Karpas-422 (cell line): ENCODE data around the gene WDR90. TPM values are rescaled to one million over a fixed set of nuclear protein-coding genes. Genes with fewer than 3 reads are reported as not detected.

Experiments
- DNase-seq: peaks from one replicate; pipeline ENCODE4 v3.0.0-alpha.2; 2015
- H2AFZ ChIP-seq: fragments of 200-600 bp; sonication (generic); 2 replicates; pipeline ENCODE4 v1.6.1; 2014; ENCODE audit warnings: antibody characterized with exemption, low read length, mixed read lengths
- H3K27ac ChIP-seq: fragments of 200-600 bp; sonication (generic); 2 replicates; pipeline ENCODE4 v1.5.1; 2014; ENCODE audit warnings: mild to moderate bottlenecking, low read length, moderate library complexity
- H3K27me3 ChIP-seq: fragments of 200-600 bp; sonication (generic); 2 replicates; pipeline ENCODE4 v1.6.1; 2014; ENCODE audit warnings: low read length, mixed read lengths
- H3K36me3 ChIP-seq: fragments of 200-600 bp; sonication (generic); 2 replicates; pipeline ENCODE4 v1.6.1; 2014; ENCODE audit warnings: low read length, mixed read lengths; ENCODE audit not compliant: insufficient read depth
- H3K4me1 ChIP-seq: fragments of 200-600 bp; sonication (generic); 2 replicates; pipeline ENCODE4 v1.6.1; 2014; ENCODE audit warnings: mild to moderate bottlenecking, low read length, mixed read lengths
- H3K4me2 ChIP-seq: fragments of 200-600 bp; sonication (generic); 2 replicates; pipeline ENCODE4 v1.6.1; 2014; ENCODE audit warnings: low read length, low read depth, mild to moderate bottlenecking; ENCODE audit not compliant: poor library complexity, severe bottlenecking
- H3K4me3 ChIP-seq: fragments of 200-600 bp; sonication (generic); 2 replicates; pipeline ENCODE4 v1.5.1; 2014; ENCODE audit warnings: mild to moderate bottlenecking, antibody characterized with exemption, low read length, mixed read lengths
- H3K79me2 ChIP-seq: fragments of 200-600 bp; sonication (generic); 2 replicates; pipeline ENCODE4 v1.6.1; 2014; ENCODE audit warnings: mild to moderate bottlenecking, low read length, mixed read lengths
- H3K9ac ChIP-seq: fragments of 200-600 bp; sonication (generic); 2 replicates; pipeline ENCODE4 v1.6.0; 2014; ENCODE audit warnings: low read length
- H3K9me2 ChIP-seq: fragments of 200-600 bp; sonication (generic), shearing (Covaris generic); replicated peaks from 2 replicates; pipeline ENCODE4 v1.6.0; 2014; ENCODE audit warnings: mild to moderate bottlenecking, low read length, moderate library complexity; ENCODE audit not compliant: insufficient read depth
- H3K9me3 ChIP-seq: fragments of 300-700, 200-600 bp; sonication (generic); 2 replicates; pipeline ENCODE4 v1.6.1; 2014; ENCODE audit warnings: low read length, mixed read lengths
- H4K20me1 ChIP-seq: fragments of 200-600 bp; sonication (generic); 2 replicates; pipeline ENCODE4 v1.6.1; 2014; ENCODE audit warnings: mild to moderate bottlenecking, antibody characterized with exemption, low read length, low read depth; ENCODE audit not compliant: insufficient read depth
- total RNA-seq: library from RNA; depleted of rRNA; stranded (reverse); fragments of >200 nt; shearing (Covaris generic); gene quantifications from 2 replicates; pipeline ENCODE4 v1.2.3, GENCODE V29; 2014; ENCODE audit warnings: low replicate concordance

WDR90 gene
- total RNA-seq, 1 experiment from 2014 or later, result 37.2 TPM

DNA sequence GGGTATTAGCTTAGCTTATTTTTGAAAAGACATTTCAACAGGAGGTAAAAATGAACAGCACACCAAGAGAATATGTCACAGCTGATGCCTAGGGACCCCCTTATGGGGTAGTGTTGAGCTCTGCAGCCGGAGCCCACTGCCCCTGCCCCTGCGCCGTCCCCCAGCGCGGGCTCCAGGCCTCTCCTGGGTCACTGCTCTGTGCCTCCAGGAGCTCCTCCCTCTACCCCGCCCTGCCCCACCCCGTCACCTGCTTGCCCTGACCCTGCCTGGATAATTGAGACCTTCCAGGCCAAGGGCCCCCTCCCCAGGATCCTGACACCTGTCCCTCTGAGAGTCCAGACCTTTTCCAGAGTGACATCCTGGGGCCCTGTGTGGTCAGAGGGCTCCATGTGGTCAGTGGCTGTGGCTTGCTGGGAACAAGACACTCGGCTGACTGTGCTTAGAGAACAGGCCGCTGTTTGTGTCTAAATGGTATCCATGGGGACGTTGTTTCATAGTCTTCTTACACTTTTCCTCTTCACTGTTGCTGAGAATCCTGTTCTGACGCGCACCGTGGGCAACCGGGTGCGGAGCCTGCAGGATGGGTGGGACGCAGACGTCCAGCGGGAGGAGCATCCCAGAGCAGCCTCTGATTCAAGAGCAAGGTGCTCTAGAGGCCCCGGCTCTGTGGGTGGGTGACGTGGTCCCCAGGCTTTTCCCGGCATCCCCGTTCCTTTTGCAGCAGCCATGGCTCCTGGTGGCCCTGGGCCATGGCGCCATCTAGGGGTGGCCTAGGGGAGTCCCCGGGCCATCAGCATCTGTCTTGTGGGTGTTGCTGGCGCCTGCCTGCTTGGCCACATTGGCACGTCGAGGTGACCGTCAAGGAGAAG, 38.4 kb upstream of the WDR90 start:
- Histone ChIP-seq H3K27me3 (no peaks in the 10 kb centered on the region), H3K4me3 (no peak overlapping the region), H3K9me3 (0 out of 2 replicates have a peak, but pooled peaks cover under 1% of the 10 kb centered on the region), H2AFZ (no peak overlapping the region), H3K27ac (no peak overlapping the region), H3K4me1 (no peaks in the 10 kb centered on the region), H3K9me2 (no peaks in the 10 kb centered on the region), H3K4me2 (no peak overlapping the region), H3K79me2 (no peaks in the 10 kb centered on the region), H3K9ac (no peak overlapping the region), H4K20me1 (no peaks in the 10 kb centered on the region), H3K36me3 (no peaks in the 10 kb centered on the region)
- peak; percentile 64 for DNase-seq

DNA sequence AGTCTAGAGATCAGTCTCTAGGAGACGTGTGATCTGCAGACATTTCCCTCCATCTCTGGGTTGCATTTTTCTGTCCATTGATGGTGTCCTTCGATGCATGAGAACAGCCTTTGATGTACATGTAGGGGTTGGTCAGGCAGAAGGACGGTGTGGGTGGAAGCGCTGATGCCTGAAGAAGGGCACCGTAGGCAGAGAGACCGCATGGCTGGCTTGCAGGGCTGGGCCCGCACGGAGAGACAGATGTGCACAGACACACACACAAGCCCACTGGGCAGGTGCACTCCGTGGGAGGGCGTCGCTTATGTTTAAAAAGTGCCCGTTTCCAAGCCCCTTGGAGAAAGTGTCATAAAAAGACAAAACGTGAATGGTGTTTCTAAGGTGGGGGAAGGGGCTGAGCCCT, 34.0 kb upstream of the WDR90 start:
- H3K9me2 ChIP-seq, result no peaks in the 10 kb centered on the region

DNA sequence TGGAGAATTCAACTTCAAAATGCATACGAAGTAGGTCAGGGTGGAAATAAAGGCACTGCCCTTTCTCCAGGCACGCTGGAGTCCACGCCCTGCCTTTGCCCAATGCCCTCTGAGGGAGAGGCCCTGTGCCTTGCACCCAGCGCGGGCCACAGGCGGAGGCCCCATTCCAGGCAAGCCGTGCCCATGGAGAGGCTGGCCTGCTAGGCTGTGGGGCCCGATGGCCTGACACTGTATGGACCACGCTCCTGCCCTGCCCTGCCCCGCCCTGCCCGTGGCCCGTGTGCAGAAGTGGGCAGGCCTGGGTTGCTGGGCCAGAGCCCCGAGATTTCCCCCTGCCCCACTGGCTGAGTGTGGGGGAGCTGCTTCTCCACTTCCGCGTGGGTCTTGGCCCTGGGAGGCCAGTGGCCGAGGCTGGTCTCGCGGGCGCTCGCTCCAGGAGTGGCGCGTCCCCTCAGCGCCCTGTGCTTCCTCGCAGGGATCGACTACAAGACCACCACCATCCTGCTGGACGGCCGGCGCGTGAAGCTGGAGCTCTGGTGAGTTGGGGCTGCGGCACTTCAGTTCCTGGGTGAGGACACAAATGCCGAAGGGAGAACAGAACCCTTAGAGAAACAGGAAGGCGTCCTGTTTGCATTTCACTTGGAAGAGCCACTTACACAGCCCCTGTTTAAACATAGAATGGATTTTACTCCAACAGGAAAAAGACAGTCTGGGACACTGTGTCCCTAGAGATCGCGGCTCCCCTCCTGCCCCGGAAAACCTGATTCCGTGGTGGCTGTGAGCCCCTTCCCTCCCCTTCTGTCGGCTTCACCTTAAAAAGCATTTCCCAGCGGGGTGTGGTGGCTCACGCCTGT, 32.2 kb upstream of the WDR90 start:
- H3K4me2 ChIP-seq, result no peak overlapping the region
- no peaks in the 10 kb centered on the region for H3K4me1 ChIP-seq
- H3K36me3 ChIP-seq, result no peaks in the 10 kb centered on the region
- H2AFZ ChIP-seq, result no peak overlapping the region
- no peaks in the 10 kb centered on the region for H3K9me2 ChIP-seq
- H3K27ac ChIP-seq, result no peak overlapping the region
- no peak overlapping the region for H3K9ac ChIP-seq
- no peaks in the 10 kb centered on the region for H3K9me3 ChIP-seq
- DNase-seq, result no peak
- no peaks in the 10 kb centered on the region for H4K20me1 ChIP-seq
- H3K27me3 ChIP-seq, result no peaks in the 10 kb centered on the region
- no peak overlapping the region for H3K4me3 ChIP-seq
- no peaks in the 10 kb centered on the region for H3K79me2 ChIP-seq

More for the DNA sequence above, 34.0 kb upstream of the WDR90 start:
- H3K9me3 ChIP-seq, result no peaks in the 10 kb centered on the region
- no peak overlapping the region for H3K4me2 ChIP-seq
- H3K4me1 ChIP-seq, result no peaks in the 10 kb centered on the region
- H3K27me3 ChIP-seq, result no peaks in the 10 kb centered on the region
- H3K27ac ChIP-seq, result no peak overlapping the region
- DNase-seq, result no peak
- H4K20me1 ChIP-seq, result no peaks in the 10 kb centered on the region
- H3K4me3 ChIP-seq, result no peak overlapping the region
- H3K79me2 ChIP-seq, result no peaks in the 10 kb centered on the region
- H3K36me3 ChIP-seq, result no peaks in the 10 kb centered on the region
- no peak overlapping the region for H2AFZ ChIP-seq
- no peak overlapping the region for H3K9ac ChIP-seq

DNA sequence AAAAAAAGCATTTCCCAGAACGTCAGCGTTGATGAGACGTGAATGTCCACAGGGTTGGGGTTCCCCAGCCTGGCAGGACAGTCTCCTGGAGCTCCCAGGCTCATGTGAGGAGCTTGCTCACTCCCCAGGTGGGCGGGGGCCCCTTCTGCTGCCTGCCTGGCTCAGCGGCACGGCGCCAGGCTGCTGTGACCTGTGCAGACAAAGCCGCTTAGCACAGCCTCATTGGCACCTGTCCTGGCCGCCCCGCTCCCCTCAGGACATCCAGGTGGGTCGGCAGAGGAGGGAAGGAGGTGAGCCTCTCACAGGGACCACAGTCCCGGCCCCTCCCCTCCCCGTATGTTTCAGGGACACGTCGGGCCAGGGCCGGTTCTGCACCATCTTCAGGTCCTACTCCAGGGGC, 31.3 kb upstream of the WDR90 start:
- H2AFZ ChIP-seq, result no peak overlapping the region
- H3K9me2 ChIP-seq, result no peaks in the 10 kb centered on the region
- no peak overlapping the region for H3K9ac ChIP-seq
- H3K36me3 ChIP-seq, result no peaks in the 10 kb centered on the region
- H3K79me2 ChIP-seq, result no peaks in the 10 kb centered on the region
- no peak overlapping the region for H3K27ac ChIP-seq
- H3K27me3 ChIP-seq, result no peaks in the 10 kb centered on the region
- H3K9me3 ChIP-seq, result no peaks in the 10 kb centered on the region
- no peak overlapping the region for H3K4me3 ChIP-seq
- H4K20me1 ChIP-seq, result no peaks in the 10 kb centered on the region
- H3K4me2 ChIP-seq, result no peak overlapping the region
- H3K4me1 ChIP-seq, result no peaks in the 10 kb centered on the region
- no peak for DNase-seq

DNA sequence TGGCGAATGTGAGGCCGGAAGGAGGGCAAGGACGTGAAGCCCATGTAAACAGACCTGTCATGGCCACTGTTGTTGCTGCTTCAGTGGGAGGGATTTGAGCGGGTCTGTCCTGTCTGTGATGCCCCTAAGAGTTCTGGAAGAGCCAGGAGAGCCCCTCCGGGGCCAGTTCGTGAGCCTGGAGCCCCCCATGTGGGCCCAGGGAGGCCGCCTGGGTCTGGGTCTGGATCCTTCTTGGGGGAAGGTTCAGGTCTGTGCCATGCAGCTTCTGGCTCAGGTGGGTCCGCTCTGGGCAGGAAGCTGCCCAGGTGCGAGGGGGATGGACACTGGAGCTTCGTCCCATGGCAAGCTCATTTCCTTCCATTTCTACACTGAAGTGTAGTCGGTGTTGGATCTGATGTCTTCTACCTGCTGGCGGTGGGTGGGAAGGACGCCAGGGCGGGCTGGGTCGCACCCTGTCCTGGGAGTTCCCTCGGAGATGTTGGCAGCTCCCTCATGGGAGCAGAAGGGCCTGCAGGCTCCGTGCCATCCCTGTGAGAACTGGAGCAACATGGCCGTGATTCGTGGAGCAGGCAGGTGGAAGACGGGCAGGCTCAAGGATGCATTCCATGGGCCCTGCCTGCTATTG, 29.6 kb upstream of the WDR90 start:
- Histone ChIP-seq H4K20me1 (0 out of 2 replicates have a peak, but pooled peaks cover 6% of the 10 kb centered on the region), H3K9me2 (no peaks in the 10 kb centered on the region), H2AFZ (no peak overlapping the region), H3K4me3 (no peak overlapping the region), H3K4me2 (no peak overlapping the region), H3K9me3 (no peaks in the 10 kb centered on the region), H3K4me1 (peaks cover 10% of the 10 kb centered on the region), H3K27ac (no peak overlapping the region), H3K9ac (no peak overlapping the region), H3K79me2 (no peaks in the 10 kb centered on the region), H3K27me3 (no peaks in the 10 kb centered on the region), H3K36me3 (no peaks in the 10 kb centered on the region)
- no peak for DNase-seq

DNA sequence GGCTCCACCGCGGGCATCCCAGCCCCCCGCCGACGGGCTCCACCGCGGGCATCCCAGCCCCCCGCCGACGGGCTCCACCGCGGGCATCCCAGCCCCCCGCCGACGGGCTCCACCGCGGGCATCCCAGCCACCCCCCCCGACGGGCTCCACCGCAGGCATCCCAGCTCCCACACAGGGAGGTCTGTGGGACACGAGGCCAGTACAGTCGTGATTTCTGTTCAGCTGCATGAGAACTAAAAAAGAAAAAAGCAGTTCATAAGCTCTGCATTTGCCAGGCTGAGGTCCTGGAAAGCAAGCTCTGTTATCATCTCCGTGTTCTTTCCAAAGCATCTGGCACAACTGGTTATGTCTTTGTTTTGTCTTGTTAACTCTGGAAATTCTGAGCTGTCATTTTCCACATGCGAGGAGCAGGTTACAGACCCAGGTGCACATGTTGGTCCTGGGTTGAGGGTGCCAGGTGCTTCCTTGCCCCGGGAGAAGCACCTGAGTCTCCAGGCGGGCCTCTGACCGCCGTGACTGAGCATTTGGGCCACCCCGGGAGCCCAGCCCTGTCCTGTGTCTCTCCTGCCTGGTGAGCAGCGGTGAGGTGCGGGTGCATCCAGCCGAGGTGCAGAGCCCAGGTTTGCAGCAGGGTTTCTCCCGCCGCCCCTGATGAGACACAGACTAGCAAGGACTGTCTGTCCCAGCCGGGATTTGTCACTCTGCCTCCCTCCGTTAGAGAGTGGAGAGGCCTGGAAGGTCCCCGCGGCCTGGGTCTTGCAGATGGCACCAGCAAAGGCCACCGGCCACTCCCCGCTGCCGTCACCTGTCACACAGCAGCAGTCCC, 28.3 kb upstream of the WDR90 start:
- H3K9me2 ChIP-seq, result no peaks in the 10 kb centered on the region
- H4K20me1 ChIP-seq, result 0 out of 2 replicates have a peak, but pooled peaks cover 6% of the 10 kb centered on the region
- peaks cover 16% of the 10 kb centered on the region for H3K4me1 ChIP-seq
- H3K79me2 ChIP-seq, result no peaks in the 10 kb centered on the region
- no peak overlapping the region for H3K4me2 ChIP-seq
- H3K9me3 ChIP-seq, result no peaks in the 10 kb centered on the region
- H2AFZ ChIP-seq, result no peak overlapping the region
- H3K27me3 ChIP-seq, result no peaks in the 10 kb centered on the region
- no peaks in the 10 kb centered on the region for H3K36me3 ChIP-seq
- no peak overlapping the region for H3K4me3 ChIP-seq
- no peak overlapping the region for H3K9ac ChIP-seq
- no peak for DNase-seq
- H3K27ac ChIP-seq, result no peak overlapping the region

DNA sequence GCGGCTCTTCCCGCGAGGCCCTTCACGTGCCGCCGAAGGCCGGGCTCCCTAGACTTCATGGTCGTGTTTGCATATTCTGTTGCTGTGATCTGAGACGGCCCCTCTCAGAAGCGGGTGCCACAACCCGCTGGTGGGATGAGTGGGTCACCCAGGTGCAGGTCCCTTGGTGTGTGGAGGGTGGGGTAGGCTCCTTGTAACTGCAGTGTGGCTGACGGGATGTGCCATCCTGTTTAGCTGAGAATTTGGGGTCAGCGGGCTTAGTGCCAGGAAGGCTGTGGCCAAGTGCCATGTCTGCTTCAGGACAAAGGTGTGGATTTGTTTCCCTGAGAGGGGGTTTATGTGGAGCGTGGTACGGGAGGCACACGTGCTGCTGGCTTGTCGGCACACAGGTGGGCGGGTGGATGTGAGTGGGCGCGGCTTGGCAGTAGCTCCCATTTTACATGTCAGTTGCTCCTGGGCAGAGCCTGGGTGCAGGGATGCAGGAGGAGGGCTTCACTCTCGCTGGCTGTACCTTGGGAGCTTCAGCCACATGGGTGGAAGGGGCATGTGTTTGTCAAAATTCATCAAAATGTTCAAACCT, 27.5 kb upstream of the WDR90 start:
- H3K4me1 ChIP-seq, result peaks cover 16% of the 10 kb centered on the region
- no peaks in the 10 kb centered on the region for H3K36me3 ChIP-seq
- H3K9me2 ChIP-seq, result no peaks in the 10 kb centered on the region
- DNase-seq, result no peak
- H2AFZ ChIP-seq, result no peak overlapping the region
- H4K20me1 ChIP-seq, result 0 out of 2 replicates have a peak, but pooled peaks cover 6% of the 10 kb centered on the region
- H3K79me2 ChIP-seq, result no peaks in the 10 kb centered on the region
- H3K9ac ChIP-seq, result no peak overlapping the region
- H3K4me2 ChIP-seq, result no peak overlapping the region
- no peaks in the 10 kb centered on the region for H3K9me3 ChIP-seq
- H3K27me3 ChIP-seq, result no peaks in the 10 kb centered on the region
- H3K4me3 ChIP-seq, result no peak overlapping the region
- H3K27ac ChIP-seq, result no peak overlapping the region
